ENCODE results near the gene ARSG.
A peak's percentile ranks its signal among the peaks of the same experiment; 100 is the strongest.
"Not testable (repeated sequence)": the region's sequence is repeated elsewhere in the genome, so short reads cannot be mapped to it uniquely, and the experiment has no call there.

The ARSG gene

DNA sequence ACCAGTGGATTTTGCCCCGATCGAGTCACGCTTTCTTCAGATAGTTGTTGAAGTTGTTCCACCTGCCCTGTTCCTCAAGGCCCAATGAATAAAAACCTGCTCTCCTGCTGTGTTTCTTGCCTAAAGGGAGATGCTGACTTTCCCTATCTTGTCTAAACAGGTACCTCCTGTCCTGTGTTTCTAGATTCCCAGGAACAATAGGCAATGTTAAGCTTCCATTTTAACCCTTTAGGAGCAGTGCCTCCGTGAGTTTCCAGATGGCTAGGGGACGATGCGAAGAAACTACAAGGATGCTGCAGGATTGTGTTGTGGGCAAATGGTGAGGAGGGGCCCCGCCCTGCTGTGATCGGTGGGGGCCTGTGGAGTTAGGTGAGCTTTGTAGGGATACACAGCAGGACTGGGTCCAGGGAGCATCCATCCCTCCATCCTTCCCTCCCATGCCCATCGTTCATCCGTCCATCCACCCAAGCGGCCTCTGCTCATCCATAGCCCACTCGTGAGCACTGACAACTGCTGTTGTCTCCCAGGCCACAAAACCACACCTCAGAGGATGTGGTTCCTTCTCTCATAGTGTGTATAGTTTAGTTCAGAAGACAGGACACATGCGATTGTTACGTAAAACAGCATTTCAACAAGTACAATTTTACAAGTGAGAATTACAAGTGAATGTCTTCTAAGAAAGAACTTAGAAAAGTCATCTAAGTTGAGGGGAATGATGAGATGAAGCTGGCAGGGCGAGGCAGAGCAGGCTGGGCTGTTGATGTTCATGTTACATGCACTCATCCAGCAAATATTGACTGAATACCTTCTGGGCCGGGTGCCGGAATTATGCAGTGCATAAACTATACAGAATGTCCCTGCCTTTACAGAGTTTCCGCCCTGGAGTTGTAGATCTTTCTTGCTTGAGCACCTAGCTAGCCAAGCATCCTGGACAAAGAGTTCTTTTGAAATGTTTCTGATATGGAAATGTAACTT is 5.2 kb downstream of the ARSG start:
- no peak for DNase-seq
- intact Hi-C loops (cut with DNase I), result loop anchor here (10.0 kb wide), 1 partner anchor 138 kb away; no protein-coding TSS in a partner anchor

GRCh38 chr17:68297195-68297594 is 5.9 kb downstream of the ARSG start:
- intact Hi-C loops (cut with DNase I), result loop anchor here (10.0 kb wide), 1 partner anchor 138 kb away; no protein-coding TSS in a partner anchor
- DNase-seq, result no peak

DNA sequence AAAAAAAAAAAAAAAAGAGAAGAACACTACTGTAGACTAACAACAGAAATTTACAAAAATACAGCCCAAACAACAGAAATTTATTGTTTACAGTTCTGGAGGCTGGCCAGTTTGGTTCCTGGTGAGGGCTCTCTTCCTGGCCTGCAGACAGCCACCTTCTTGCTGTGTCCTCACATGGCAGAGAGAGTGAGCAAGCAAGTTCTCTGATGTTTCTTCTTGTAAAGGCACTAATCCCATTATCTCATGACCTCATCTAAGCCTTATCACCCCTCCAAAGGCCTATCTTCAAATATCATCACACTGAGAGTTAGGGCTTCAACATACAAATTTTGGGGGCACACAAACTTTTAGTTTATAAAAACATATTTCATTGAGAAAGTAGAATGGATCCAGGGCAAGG is 7.3 kb downstream of the ARSG start:
- DNase-seq, result no peak
- intact Hi-C loops (cut with DNase I), result loop anchor here (10.0 kb wide), 1 partner anchor 136 kb away; no protein-coding TSS in a partner anchor

- intact Hi-C loops (cut with DNase I), result loop anchor here (10.0 kb wide), 1 partner anchor 135 kb away; no protein-coding TSS in a partner anchor
- DNase-seq, result no peak
Measured at GRCh38 chr17:68299817-68300216, 8.5 kb downstream of the ARSG start.

GRCh38 chr17:68301438-68301959 is 10.2 kb downstream of the ARSG start:
- DNase-seq, result no peak
- intact Hi-C loops (cut with DNase I), result no loop called here

DNA sequence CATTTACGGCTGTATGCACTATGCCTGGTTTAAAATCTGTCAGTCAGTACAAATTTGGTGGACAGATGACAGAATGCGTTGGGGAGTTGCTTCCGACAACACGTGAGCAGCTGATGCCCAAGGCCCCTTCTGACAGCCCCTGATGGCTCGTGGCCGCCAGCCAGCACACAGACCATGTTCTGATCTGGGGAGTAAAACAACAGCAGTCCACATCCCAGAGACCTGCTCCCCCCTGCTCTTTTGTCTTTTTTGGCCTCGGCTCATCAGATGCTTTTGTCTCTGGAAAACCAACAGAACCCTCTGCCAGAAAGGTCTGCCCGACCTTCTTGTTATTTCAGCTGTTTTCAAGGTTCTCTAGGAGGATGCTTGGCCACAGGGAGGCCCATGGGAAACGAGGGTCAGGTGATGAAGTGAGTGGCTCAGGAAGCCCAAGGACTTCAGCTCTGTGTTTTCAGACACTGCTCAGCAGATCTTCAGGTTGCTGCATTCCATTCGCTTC is 10.8 kb downstream of the ARSG start:
- no peak for DNase-seq
- intact Hi-C loops (cut with DNase I), result no loop called here

- intact Hi-C loops (cut with DNase I), result no loop called here
- DNase-seq, result no peak
Measured at GRCh38 chr17:68302666-68303065, 11.4 kb downstream of the ARSG start.

GRCh38 chr17:68304706-68305105 is 13.4 kb downstream of the ARSG start:
- intact Hi-C loops (cut with DNase I), result no loop called here
- no peak for DNase-seq

GRCh38 chr17:68305142-68305541 is 13.8 kb downstream of the ARSG start:
- no peak for DNase-seq
- intact Hi-C loops (cut with DNase I), result no loop called here

DNA sequence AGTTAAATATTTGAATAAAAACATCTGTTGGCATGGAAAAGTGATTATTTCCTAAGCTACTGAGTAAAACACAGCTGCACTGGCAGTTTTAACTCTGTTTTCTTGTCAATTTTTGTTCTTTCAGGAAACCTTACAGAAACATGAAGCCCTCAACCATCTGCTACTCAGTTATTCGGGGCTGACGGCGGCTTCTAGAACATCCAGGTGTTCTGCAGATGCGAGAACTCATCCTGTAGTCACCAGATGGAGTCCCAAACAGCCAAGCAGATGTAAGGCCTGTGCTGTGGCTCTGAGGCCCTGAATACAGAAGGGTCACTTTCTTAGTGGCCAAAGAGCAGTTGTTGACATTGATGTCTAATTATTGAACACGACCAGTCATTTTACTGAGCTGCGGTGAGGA is 15.5 kb downstream of the ARSG start:
- DNase-seq, result no peak
- intact Hi-C loops (cut with DNase I), result no loop called here

- no peak for DNase-seq
- intact Hi-C loops (cut with DNase I), result no loop called here
Measured at GRCh38 chr17:68307443-68307842, 16.1 kb downstream of the ARSG start.

GRCh38 chr17:68308486-68308885 is 17.2 kb downstream of the ARSG start:
- DNase-seq; intact Hi-C loops (cut with DNase I): not testable (repeated sequence)

- DNase-seq; intact Hi-C loops (cut with DNase I): not testable (repeated sequence)
Measured at GRCh38 chr17:68309066-68309670, 17.9 kb downstream of the ARSG start.

GRCh38 chr17:68310152-68310551 is 18.9 kb downstream of the ARSG start:
- intact Hi-C loops (cut with DNase I), result no loop called here
- no peak for DNase-seq

DNA sequence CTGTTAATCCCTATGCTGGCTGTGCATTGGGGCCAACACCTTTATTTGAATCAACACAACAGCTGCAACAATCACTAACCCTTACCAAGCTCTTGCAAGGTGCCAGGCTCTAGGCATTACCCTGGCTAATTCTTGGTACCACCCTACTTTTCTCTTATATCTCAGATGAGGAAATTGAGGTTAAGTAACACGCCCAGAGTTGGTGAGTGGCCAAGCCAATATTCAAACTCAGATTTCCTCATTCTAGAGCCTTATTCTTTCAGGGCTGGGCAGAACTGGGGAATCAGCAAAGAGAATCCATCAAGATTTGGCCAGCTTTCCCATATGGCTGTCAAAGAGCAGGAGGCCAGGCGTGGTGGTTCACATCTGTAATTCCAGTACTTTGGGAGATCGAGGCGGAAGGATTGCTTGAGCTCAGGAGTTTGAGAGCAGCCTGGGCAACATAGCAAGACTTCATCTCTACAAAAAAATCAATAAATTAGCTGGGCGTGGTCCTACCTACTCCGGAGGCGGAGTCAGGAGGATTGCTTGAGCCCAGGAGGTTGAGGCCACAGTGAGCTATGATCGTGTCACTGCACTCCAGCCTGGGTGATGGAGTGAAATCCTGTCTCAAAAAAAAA is 23.7 kb downstream of the ARSG start:
- peak in 1 of 42 donors; percentile 9 for DNase-seq

DNA sequence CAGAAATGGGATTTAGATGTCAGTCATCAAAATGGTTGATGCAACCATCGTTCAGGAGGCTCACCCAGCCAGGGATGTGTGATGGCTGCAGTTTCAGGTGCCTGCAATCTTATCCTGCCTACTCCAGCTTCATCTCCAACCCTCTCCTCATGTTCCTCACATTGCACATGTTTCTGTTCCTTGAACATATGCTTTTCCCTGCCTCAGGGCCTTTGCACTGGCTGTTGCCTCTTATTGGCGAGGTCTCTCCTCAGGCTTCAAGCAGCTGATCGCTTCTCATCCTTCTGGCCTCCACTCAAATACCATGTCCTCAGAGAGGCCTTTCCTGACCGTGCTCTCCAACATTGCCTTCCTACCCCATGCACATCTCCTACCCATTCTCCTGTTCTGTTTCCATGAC is 24.6 kb downstream of the ARSG start:
- intact Hi-C loops (cut with DNase I), result no loop called here
- no peak for DNase-seq

More for the DNA sequence above, 23.7 kb downstream of the ARSG start:
- intact Hi-C loops (cut with DNase I), result no loop called here

- intact Hi-C loops (cut with DNase I), result no loop called here
Measured at GRCh38 chr17:68317458-68317857, 26.2 kb downstream of the ARSG start.

DNA sequence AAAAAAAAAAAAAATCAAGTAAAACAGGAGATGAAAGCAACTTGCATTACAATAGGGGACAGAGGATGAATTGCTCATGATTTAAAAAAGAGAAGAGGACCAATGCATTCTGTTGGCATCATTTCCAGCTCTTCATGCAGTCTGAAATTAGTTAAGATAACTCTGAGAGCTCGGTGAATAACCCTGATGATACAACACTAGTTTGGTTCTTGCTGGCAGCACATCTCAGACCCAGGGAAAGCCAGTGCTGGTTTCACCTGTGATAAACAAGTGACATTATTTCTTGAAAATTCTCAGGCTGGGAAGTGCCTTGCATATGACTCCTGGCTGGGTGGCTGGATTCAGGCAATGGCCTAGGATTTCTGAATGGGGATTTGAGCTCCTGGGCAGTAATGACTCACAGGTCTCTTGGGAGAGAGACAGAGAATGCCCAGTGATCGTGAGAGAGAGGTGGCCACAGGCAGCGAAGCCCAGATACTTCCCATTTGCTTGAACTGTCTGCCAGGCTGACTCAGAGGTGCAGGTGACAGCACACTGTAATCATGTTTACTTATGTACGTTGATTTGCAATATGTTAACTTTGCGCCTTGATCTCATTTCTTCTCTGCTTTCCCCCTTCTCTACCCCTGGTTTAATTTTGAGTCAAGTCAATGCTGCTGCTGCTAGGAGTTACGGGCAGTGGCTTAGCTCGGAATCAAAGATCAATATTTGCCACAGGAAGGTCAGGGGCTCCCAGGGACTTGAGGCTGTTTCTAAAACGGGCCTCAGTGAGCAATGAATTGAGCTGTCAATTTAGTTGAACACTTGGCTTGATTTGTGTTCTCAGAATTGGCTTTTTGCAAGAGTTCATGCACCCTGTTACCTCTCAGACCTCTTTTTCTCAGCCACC is 27.1 kb downstream of the ARSG start:
- intact Hi-C loops (cut with DNase I), result no loop called here
- DNase-seq, result peak in 1 of 42 donors; percentile 45

More at GRCh38 chr17:68317458-68317857, 26.2 kb downstream of the ARSG start:
- no peak for DNase-seq

All from head of caudate nucleus (tissue), 42 donors.